Stimulated activated CD4-positive, alpha-beta T cell treated with anti-CD3 and anti-CD28 coated beads, TNF-alpha, amount 100 ng/mL, for 4 hours (primary cell): Measurements from ENCODE around the gene NCAPD2.
"Not testable (repeated sequence)": the region's sequence is repeated elsewhere in the genome, so short reads cannot be mapped to it uniquely, and the experiment has no call there.

Experiments
- DNase-seq, 3 experiments: peaks; one replicate each; pipeline ENCODE4 v3.0.0-alpha.2; 2020; ENCODE audit warnings: low read depth in 3 of 3

The NCAPD2 gene

GRCh38 chr12:6465467-6466183 is 28.3 kb upstream of the NCAPD2 start:
- no peak for DNase-seq

- DNase-seq = no peak
These were observed 27.7 kb upstream of the NCAPD2 start for GRCh38 chr12:6466184-6466573.

GRCh38 chr12:6466751-6467150 is 27.2 kb upstream of the NCAPD2 start:
- DNase-seq = not testable (repeated sequence)

- DNase-seq = not testable (repeated sequence)
These were observed 26.2 kb upstream of the NCAPD2 start for GRCh38 chr12:6467571-6468282.

- DNase-seq = no peak
These were observed 25.7 kb upstream of the NCAPD2 start for GRCh38 chr12:6468283-6468575.

- no peak for DNase-seq
These were observed 24.8 kb upstream of the NCAPD2 start for GRCh38 chr12:6469092-6469491.

GRCh38 chr12:6469609-6470374 is 24.1 kb upstream of the NCAPD2 start:
- DNase-seq = no peak

GRCh38 chr12:6470375-6471163 is 23.3 kb upstream of the NCAPD2 start, which contains the start of gene VAMP1:
Gene VAMP1, minus strand, starts transcription at chr12:6470677. Its CDS starts 146 bp downstream, at chr12:6470531.
- DNase-seq = peak; percentile 92 to 96 (median 93)

- no peak for DNase-seq
These were observed 21.9 kb upstream of the NCAPD2 start for GRCh38 chr12:6471989-6472360.

GRCh38 chr12:6472491-6472890 is 21.4 kb upstream of the NCAPD2 start:
- no peak for DNase-seq

GRCh38 chr12:6475233-6475975 is 18.5 kb upstream of the NCAPD2 start:
- not testable (repeated sequence) for DNase-seq

GRCh38 chr12:6476489-6476888 is 17.4 kb upstream of the NCAPD2 start:
- no peak for DNase-seq

- not testable (repeated sequence) for DNase-seq
These were observed 16.1 kb upstream of the NCAPD2 start for GRCh38 chr12:6477601-6478377.

GRCh38 chr12:6478416-6478815 is 15.5 kb upstream of the NCAPD2 start:
- no peak for DNase-seq

- no peak for DNase-seq
These were observed 5.7 kb upstream of the NCAPD2 start for GRCh38 chr12:6488240-6488639.

GRCh38 chr12:6489449-6489848 is 4.5 kb upstream of the NCAPD2 start:
- DNase-seq = no peak

GRCh38 chr12:6490673-6491072 is 3.2 kb upstream of the NCAPD2 start:
- DNase-seq = not testable (repeated sequence)

GRCh38 chr12:6492838-6493496 is 935 bp upstream of the NCAPD2 start, which contains the start of gene MRPL51:
Gene MRPL51, minus strand, starts transcription at chr12:6493262. Its CDS starts 126 bp downstream, at chr12:6493136.
- peak; percentile 93 to 97 (median 96) for DNase-seq

- DNase-seq = no peak
These were observed 399 bp downstream of the NCAPD2 start for GRCh38 chr12:6494258-6494743.

GRCh38 chr12:6494968-6495367 is 1.1 kb downstream of the NCAPD2 start:
- no peak for DNase-seq
